ENCODE measurements around the gene ZFYVE19. TPM values are rescaled to one million over a fixed set of nuclear protein-coding genes. Genes with fewer than 3 reads are reported as not detected.

Gene ZFYVE19
- total and polyA plus RNA-seq, 8 donors = 10.3 to 31.0 (median 23.5) TPM

DNA sequence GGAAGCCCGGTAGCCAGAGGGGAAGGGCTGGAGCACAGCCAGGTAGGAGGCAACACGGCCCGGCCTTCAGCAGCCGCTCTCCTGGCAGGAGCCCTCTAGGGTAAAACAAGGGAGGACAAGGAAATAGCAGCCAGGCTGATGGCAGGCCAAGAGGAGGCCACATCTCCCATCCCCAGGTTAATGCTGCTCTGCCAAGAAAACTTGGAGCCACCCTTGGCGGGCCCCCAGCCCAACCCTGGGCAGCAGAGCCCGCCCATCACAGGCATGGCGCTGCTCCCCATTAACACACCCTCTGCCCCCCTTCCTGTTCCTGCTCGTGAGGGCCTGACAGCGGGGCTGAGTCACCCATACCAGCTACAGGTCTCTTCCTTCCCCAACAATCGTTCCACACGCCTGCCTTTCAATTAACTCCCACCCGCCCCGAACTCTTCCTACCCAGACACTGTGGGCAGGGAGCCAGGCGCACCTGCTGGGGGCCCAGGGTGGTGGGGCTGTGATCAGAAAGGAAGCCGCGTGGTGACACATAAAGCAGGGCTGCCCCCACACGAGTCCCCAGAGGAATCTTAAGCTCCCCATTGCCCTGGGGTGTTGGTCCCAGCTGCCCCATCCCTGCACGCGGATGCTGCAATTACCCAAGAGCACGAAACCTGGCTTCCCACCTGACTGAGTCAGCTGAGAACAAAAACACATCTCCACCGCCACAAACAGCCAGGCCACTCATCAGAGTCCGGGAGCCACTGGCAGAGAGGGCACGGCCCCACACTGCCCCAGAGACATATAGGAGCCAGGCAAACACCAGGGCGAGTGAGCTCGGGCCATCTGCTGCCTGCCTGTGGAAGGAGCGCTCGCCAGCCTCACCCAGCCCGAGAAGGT is 37.4 kb upstream of the ZFYVE19 start, which contains the start of gene C15orf62:
Gene C15orf62 (plus strand): TSS at position 707 of the 873 bp plus-strand sequence. CDS start 516 bp downstream, outside the sequence.
- TF ChIP-seq, protein P1, sequence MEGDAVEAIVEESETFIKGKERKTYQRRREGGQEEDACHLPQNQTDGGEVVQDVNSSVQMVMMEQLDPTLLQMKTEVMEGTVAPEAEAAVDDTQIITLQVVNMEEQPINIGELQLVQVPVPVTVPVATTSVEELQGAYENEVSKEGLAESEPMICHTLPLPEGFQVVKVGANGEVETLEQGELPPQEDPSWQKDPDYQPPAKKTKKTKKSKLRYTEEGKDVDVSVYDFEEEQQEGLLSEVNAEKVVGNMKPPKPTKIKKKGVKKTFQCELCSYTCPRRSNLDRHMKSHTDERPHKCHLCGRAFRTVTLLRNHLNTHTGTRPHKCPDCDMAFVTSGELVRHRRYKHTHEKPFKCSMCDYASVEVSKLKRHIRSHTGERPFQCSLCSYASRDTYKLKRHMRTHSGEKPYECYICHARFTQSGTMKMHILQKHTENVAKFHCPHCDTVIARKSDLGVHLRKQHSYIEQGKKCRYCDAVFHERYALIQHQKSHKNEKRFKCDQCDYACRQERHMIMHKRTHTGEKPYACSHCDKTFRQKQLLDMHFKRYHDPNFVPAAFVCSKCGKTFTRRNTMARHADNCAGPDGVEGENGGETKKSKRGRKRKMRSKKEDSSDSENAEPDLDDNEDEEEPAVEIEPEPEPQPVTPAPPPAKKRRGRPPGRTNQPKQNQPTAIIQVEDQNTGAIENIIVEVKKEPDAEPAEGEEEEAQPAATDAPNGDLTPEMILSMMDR (IDR thresholded peaks at IDR 0.05) = no peak
- TF ChIP-seq POLR2AphosphoS5 (IDR thresholded peaks at IDR 0.05) = peak in 2 of 3 donors; percentile 25 to 49
- peak within 1 kb of the TSS in 1 of 4 donors; percentile 16 for H3K4me3 ChIP-seq
- H3K9me3 ChIP-seq = no peaks in the 10 kb centered on the region
- H3K27ac ChIP-seq = peak within 1 kb of the TSS; percentile 47 to 91 (median 77)
- H3K27me3 ChIP-seq = no peaks in the 10 kb centered on the region
- 26 to 42% (median 32%) methylated on average over 26 to 28 of the region's 28 CpGs for WGBS, 5 donors
- H3K36me3 ChIP-seq = peaks cover 20 to 65% (median 56%) of the 10 kb centered on the region in 4 donors
- peaks cover 46 to 67% (median 62%) of the 10 kb centered on the region in 4 donors for H3K4me1 ChIP-seq
- intact Hi-C loops (cut with DNase I; ENCODE audit: low total_unique reads) = no loop called here
- peak; percentile 73 to 92 for DNase-seq

- 50 to 73% (median 58%) methylated on average over 10 to 17 of the region's 17 CpGs for WGBS, 5 donors
- TF ChIP-seq POLR2A (IDR thresholded peaks at IDR 0.05) (no peak), EP300 (IDR thresholded peaks at IDR 0.05) (no peak)
- TF ChIP-seq, protein P1 (IDR thresholded peaks at IDR 0.05) = no peak
- H3K36me3 ChIP-seq = peaks cover 28 to 72% (median 63%) of the 10 kb centered on the region in 4 donors
- peak overlapping the region in 1 of 4 donors; percentile 16 for H3K4me3 ChIP-seq
- DNase-seq = peak; percentile 59 to 63
- intact Hi-C loops (cut with DNase I; ENCODE audit: low total_unique reads) = no loop called here
- no peaks in the 10 kb centered on the region for H3K27me3 ChIP-seq
- H3K27ac ChIP-seq = peak overlapping the region; percentile 47 to 91 (median 77)
- peaks cover 39 to 60% (median 55%) of the 10 kb centered on the region in 4 donors for H3K4me1 ChIP-seq
- no peaks in the 10 kb centered on the region for H3K9me3 ChIP-seq
Observed at GRCh38 chr15:40770147-40770721, 36.7 kb upstream of the ZFYVE19 start.

- intact Hi-C loops (cut with DNase I; ENCODE audit: low total_unique reads) = no loop called here
- H3K27ac ChIP-seq = no peak overlapping the region
- DNase-seq = no peak
- no peaks in the 10 kb centered on the region for H3K9me3 ChIP-seq
- H3K4me3 ChIP-seq = no peak overlapping the region
- 80 to 95% (median 88%) methylated on average over 5 of the region's 5 CpGs for WGBS, 5 donors
- TF ChIP-seq, protein P1 (IDR thresholded peaks at IDR 0.05) = no peak
- TF ChIP-seq EP300 (IDR thresholded peaks at IDR 0.05) = no peak
- H3K36me3 ChIP-seq = peaks cover 38 to 82% (median 73%) of the 10 kb centered on the region in 4 donors
- peaks cover 32 to 51% (median 50%) of the 10 kb centered on the region in 4 donors for H3K4me1 ChIP-seq
- H3K27me3 ChIP-seq = no peaks in the 10 kb centered on the region
Observed at GRCh38 chr15:40771242-40771641, 35.6 kb upstream of the ZFYVE19 start.

DNA sequence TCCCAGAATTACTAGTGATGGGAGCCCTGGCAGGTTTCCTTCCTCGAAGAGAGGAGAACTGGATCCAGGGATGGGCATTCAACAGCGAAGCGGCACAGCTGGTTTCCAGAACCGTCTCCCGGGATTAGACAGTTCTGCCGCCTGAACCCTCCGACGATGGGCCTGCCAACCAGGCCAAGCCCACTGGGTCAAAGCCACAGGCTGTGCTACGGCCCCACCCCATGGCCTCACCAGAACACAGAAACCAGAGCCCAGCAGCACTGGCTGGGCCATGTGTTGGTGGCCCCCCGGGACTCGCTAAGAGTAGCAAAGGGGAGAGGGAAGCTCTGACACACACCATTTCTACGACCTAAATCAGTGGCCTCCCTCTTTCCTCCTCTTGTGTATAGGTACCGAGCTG is 34.9 kb upstream of the ZFYVE19 start:
- WGBS, 5 donors = 82 to 95% (median 92%) methylated on average over 12 to 13 of the region's 13 CpGs
- Histone ChIP-seq H3K27me3 (no peaks in the 10 kb centered on the region), H3K36me3 (peaks cover 42 to 84% (median 78%) of the 10 kb centered on the region in 4 donors), H3K4me3 (no peak overlapping the region), H3K4me1 (peaks cover 36 to 50% (median 48%) of the 10 kb centered on the region in 4 donors), H3K27ac (no peak overlapping the region), H3K9me3 (no peaks in the 10 kb centered on the region)
- DNase-seq = no peak
- intact Hi-C loops (cut with DNase I; ENCODE audit: low total_unique reads) = no loop called here
- no peak for TF ChIP-seq POLR2A (IDR thresholded peaks at IDR 0.05)
- TF ChIP-seq, protein P1 (IDR thresholded peaks at IDR 0.05) = no peak
- TF ChIP-seq EP300 (IDR thresholded peaks at IDR 0.05) = no peak
- no peak for TF ChIP-seq POLR2AphosphoS5 (IDR thresholded peaks at IDR 0.05)
